HepG2 (cell line): ENCODE results near the gene TGM2. TPM values are rescaled to one million over a fixed set of nuclear protein-coding genes. Genes with fewer than 3 reads are reported as not detected.

Experiments
- ARNT ChIP-seq: fragments of 450-650 bp; IDR thresholded peaks from 2 replicates; pipeline ENCODE4 v1.6.1; 2017
- ASH2L ChIP-seq: fragments of 300-600, 200-600 bp; sonication (generic); IDR thresholded peaks from 2 replicates; pipeline ENCODE4 v1.7.0; 2017; ENCODE audit warnings: low read depth, mild to moderate bottlenecking, moderate library complexity, mixed read lengths, low read length; ENCODE audit not compliant: insufficient read length
- ATM ChIP-seq: fragments of 450-650 bp; IDR thresholded peaks from 2 replicates; pipeline ENCODE4 v1.7.1; 2017; ENCODE audit warnings: mild to moderate bottlenecking, borderline replicate concordance
- CENPX ChIP-seq: sonication (generic); formaldehyde crosslinking; IDR thresholded peaks from 2 replicates; pipeline ENCODE4 v1.9.0; 2021; ENCODE audit warnings: mild to moderate bottlenecking, missing genetic modification reagents, moderate library complexity
- HMG20A ChIP-seq: IDR thresholded peaks from 2 replicates; pipeline ENCODE4 v1.6.1; 2016; ENCODE audit warnings: borderline replicate concordance
- IRX3 ChIP-seq: sonication (generic); formaldehyde crosslinking; IDR thresholded peaks from 2 replicates; pipeline ENCODE4 v1.8.1; 2023; ENCODE audit warnings: mild to moderate bottlenecking, low read depth, missing genetic modification reagents, borderline replicate concordance
- KMT2A ChIP-seq: sonication (generic); formaldehyde crosslinking; IDR thresholded peaks from 2 replicates; pipeline ENCODE4 v1.4.0; 2020; ENCODE audit warnings: missing genetic modification reagents
- PCBP2 ChIP-seq: fragments of 200-400 bp; formaldehyde crosslinking; optimal IDR thresholded peaks from 2 replicates; pipeline ENCODE3; 2018; ENCODE audit warnings: low read length, low read depth; ENCODE audit not compliant: poor library complexity, severe bottlenecking
- POLR2AphosphoS5 ChIP-seq: IDR thresholded peaks from 2 replicates; pipeline ENCODE4 v1.6.1; 2012; ENCODE audit warnings: low read depth, low read length
- SIN3A ChIP-seq: IDR thresholded peaks from 2 replicates; pipeline ENCODE4 v1.6.1; 2011; ENCODE audit warnings: low read depth, mild to moderate bottlenecking, control low read depth, low read length, borderline replicate concordance
- TCF12 ChIP-seq, 2 experiments: fragments of 450-650 bp in 1 of 2; sonication (generic) in 1 of 2; formaldehyde crosslinking in 1 of 2; IDR thresholded peaks; 2 replicates each; pipeline versions ENCODE4 v1.6.1 to v1.8.0; 2017 to 2022; ENCODE audit warnings: antibody characterized with exemption in 1 of 2, mild to moderate bottlenecking in 1 of 2, missing genetic modification reagents in 1 of 2, moderate library complexity in 1 of 2
- ZFP36L1 ChIP-seq: sonication (generic); formaldehyde crosslinking; IDR thresholded peaks from 2 replicates; pipeline ENCODE4 v1.8.0; 2022; ENCODE audit warnings: mild to moderate bottlenecking, missing genetic modification reagents, moderate library complexity
- ZNF274 ChIP-seq: sonication (generic); formaldehyde crosslinking; IDR thresholded peaks from 2 replicates; pipeline ENCODE4 v1.5.1; 2020; ENCODE audit warnings: mild to moderate bottlenecking, missing genetic modification reagents
- polyA plus RNA-seq, 8 experiments: library from polyadenylated mRNA; depleted of rRNA in 3 of 8; stranded (reverse) in 7 of 8; unstranded in 1 of 8; fragments of >200 nt; fragmentation: Illumina TruSeq in 4 of 8; extraction: Trizol in 4 of 8; gene quantifications; 2 replicates each; pipeline versions ENCODE4 v1.2.1 to v1.2.3, GENCODE V29; 2011 to 2016; ENCODE audit warnings: low read depth in 4 of 8, missing spikeins in 1 of 8, mixed read lengths in 1 of 8; ENCODE audit not compliant: insufficient read depth in 1 of 8
- total RNA-seq, 5 experiments: library from RNA; depleted of rRNA; stranded (reverse); fragments of >200 nt; fragmentation: Illumina TruSeq; extraction: Trizol; gene quantifications; 2 replicates each; pipeline ENCODE4 v1.2.3, GENCODE V29; 2016; ENCODE audit warnings: low read depth in 1 of 5
- TF ChIP-seq, protein P1 (sequence below): sonication (generic); formaldehyde crosslinking; IDR thresholded peaks from 2 replicates; pipeline ENCODE4 v1.5.0; 2020; ENCODE audit warnings: mild to moderate bottlenecking, missing genetic modification reagents, borderline replicate concordance
- TF ChIP-seq, protein P2 (sequence below): sonication (generic); formaldehyde crosslinking; IDR thresholded peaks from 2 replicates; pipeline ENCODE4 v1.4.0; 2020; ENCODE audit warnings: mild to moderate bottlenecking, missing genetic modification reagents, borderline replicate concordance
- TF ChIP-seq, protein P3 (sequence below): sonication (generic); formaldehyde crosslinking; IDR thresholded peaks from 2 replicates; pipeline ENCODE4 v1.5.0; 2020; ENCODE audit warnings: mild to moderate bottlenecking, missing genetic modification reagents, borderline replicate concordance
- TF ChIP-seq, protein P4 (sequence below): IDR thresholded peaks from 2 replicates; pipeline ENCODE4 v1.6.1; 2016; ENCODE audit warnings: mild to moderate bottlenecking
- TF ChIP-seq, protein P5 (sequence below): IDR thresholded peaks from 2 replicates; pipeline ENCODE4 v1.6.1; 2016; ENCODE audit warnings: missing genetic modification reagents, missing compliant biosample characterization

Gene TGM2
- total and polyA plus RNA-seq, 2 of the 13 experiments (the other 11 are each of a cell fraction or from before 2014, with no cell fraction given) = 4.2 to 46.4 TPM

DNA sequence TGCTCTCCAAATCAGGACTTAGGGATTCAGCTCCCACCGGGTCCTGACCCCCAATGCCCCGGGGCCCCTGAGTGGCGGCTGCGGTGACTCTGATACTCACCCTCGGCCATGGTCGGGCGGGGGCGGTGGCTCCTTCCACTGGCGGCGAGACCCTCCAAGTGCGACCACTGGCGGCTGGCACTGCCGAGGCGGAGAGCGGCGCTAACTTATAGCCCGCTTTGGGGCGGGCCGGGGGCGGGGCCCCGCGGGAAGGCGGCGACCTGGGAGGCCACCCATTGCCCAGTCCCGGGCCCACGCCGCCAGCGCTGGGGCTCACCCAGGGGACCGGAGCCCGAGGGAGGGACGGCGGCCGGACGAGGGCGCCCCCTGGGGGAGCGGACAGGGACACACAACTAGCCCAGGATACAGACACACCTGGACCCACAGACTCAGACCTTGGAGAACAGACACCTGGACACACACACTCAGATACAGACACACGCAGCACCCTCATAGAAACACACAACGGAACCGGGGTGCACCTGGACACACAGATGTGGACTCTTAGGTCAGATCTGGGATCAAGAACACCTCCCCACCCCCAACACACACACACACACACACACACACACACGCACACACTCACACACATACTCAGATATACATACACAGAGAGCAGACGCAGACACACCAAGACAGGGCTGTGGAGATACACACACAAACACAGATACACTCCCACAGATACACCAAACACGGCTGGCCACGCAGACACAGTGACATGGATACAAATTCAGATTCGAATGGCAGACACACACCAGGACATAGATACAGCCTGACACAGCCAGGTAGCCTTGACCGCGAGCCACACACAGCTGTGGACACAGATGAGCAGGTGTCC is at the start of gene TGM2 (continued):
- TF ChIP-seq, protein P1, sequence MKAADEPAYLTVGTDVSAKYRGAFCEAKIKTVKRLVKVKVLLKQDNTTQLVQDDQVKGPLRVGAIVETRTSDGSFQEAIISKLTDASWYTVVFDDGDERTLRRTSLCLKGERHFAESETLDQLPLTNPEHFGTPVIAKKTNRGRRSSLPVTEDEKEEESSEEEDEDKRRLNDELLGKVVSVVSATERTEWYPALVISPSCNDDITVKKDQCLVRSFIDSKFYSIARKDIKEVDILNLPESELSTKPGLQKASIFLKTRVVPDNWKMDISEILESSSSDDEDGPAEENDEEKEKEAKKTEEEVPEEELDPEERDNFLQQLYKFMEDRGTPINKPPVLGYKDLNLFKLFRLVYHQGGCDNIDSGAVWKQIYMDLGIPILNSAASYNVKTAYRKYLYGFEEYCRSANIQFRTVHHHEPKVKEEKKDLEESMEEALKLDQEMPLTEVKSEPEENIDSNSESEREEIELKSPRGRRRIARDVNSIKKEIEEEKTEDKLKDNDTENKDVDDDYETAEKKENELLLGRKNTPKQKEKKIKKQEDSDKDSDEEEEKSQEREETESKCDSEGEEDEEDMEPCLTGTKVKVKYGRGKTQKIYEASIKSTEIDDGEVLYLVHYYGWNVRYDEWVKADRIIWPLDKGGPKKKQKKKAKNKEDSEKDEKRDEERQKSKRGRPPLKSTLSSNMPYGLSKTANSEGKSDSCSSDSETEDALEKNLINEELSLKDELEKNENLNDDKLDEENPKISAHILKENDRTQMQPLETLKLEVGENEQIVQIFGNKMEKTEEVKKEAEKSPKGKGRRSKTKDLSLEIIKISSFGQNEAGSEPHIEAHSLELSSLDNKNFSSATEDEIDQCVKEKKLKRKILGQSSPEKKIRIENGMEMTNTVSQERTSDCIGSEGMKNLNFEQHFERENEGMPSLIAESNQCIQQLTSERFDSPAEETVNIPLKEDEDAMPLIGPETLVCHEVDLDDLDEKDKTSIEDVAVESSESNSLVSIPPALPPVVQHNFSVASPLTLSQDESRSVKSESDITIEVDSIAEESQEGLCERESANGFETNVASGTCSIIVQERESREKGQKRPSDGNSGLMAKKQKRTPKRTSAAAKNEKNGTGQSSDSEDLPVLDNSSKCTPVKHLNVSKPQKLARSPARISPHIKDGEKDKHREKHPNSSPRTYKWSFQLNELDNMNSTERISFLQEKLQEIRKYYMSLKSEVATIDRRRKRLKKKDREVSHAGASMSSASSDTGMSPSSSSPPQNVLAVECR (CRISPR knock-in tag) = peak; percentile 58; the same call in 1 of the 2 replicates
- TF ChIP-seq KMT2A (CRISPR knock-in tag) (peak; percentile 65), ASH2L (no peak), TCF12 (IDR thresholded peaks at IDR 0.05) (no peak), TCF12 (CRISPR knock-in tag; IDR thresholded peaks at IDR 0.05) (peak; percentile 73), ATM (no peak), IRX3 (CRISPR knock-in tag) (0 out of 2 replicates have a peak, but pooled peaks have one; percentile 22), PCBP2 (no peak), ZNF274 (peak; percentile 97), CENPX (CRISPR knock-in tag) (no peak), SIN3A (no peak), ZFP36L1 (0 out of 2 replicates have a peak, but pooled peaks have one; percentile 19), ARNT (no peak), HMG20A (CRISPR knock-in tag) (peak; percentile 53; the same call in 1 of the 2 replicates), POLR2AphosphoS5 (no peak; the same call in 1 of the 2 replicates)
- TF ChIP-seq, protein P2, sequence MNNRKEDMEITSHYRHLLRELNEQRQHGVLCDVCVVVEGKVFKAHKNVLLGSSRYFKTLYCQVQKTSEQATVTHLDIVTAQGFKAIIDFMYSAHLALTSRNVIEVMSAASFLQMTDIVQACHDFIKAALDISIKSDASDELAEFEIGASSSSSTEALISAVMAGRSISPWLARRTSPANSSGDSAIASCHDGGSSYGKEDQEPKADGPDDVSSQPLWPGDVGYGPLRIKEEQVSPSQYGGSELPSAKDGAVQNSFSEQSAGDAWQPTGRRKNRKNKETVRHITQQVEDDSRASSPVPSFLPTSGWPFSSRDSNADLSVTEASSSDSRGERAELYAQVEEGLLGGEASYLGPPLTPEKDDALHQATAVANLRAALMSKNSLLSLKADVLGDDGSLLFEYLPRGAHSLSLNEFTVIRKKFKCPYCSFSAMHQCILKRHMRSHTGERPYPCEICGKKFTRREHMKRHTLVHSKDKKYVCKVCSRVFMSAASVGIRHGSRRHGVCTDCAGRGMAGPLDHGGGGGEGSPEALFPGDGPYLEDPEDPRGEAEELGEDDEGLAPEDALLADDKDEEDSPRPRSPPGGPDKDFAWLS = 0 out of 2 replicates have a peak, but pooled peaks have one; percentile 66
- TF ChIP-seq, protein P3, sequence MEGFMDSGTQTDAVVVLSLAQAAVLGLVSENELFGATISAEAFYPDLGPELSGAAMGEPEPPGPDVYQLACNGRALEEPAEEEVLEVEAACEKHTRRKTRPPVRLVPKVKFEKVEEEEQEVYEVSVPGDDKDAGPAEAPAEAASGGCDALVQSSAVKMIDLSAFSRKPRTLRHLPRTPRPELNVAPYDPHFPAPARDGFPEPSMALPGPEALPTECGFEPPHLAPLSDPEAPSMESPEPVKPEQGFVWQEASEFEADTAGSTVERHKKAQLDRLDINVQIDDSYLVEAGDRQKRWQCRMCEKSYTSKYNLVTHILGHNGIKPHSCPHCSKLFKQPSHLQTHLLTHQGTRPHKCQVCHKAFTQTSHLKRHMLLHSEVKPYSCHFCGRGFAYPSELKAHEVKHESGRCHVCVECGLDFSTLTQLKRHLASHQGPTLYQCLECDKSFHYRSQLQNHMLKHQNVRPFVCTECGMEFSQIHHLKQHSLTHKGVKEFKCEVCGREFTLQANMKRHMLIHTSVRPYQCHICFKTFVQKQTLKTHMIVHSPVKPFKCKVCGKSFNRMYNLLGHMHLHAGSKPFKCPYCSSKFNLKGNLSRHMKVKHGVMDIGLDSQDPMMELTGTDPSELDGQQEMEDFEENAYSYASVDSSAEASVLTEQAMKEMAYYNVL (CRISPR knock-in tag) = peak; percentile 74; the same call in 1 of the 2 replicates
- TF ChIP-seq, protein P4, sequence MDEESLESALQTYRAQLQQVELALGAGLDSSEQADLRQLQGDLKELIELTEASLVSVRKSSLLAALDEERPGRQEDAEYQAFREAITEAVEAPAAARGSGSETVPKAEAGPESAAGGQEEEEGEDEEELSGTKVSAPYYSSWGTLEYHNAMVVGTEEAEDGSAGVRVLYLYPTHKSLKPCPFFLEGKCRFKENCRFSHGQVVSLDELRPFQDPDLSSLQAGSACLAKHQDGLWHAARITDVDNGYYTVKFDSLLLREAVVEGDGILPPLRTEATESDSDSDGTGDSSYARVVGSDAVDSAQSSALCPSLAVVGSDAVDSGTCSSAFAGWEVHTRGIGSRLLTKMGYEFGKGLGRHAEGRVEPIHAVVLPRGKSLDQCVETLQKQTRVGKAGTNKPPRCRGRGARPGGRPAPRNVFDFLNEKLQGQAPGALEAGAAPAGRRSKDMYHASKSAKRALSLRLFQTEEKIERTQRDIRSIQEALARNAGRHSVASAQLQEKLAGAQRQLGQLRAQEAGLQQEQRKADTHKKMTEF = peak; percentile 96
- TF ChIP-seq, protein P5, sequence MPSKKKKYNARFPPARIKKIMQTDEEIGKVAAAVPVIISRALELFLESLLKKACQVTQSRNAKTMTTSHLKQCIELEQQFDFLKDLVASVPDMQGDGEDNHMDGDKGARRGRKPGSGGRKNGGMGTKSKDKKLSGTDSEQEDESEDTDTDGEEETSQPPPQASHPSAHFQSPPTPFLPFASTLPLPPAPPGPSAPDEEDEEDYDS (CRISPR knock-in tag) = peak; percentile 86
